HL-60 (cell line): ENCODE results near the gene R3HDM2.

Experiments
- DNase-seq, 2 experiments: peaks; one replicate each; pipeline ENCODE4 v3.0.0-alpha.2; 2010 to 2020; ENCODE audit warnings: low read depth in 1 of 2, low spot score in 1 of 2
- H3K27ac ChIP-seq: fragments of 250-450 bp; sonication (Bioruptor Pico); replicated peaks from 2 replicates; pipeline ENCODE4 v1.5.1; 2020; ENCODE audit warnings: mild to moderate bottlenecking, moderate library complexity
- H3K27me3 ChIP-seq: fragments of 250-450 bp; sonication (Bioruptor Pico); 2 replicates; pipeline ENCODE4 v1.5.1; 2021; ENCODE audit warnings: mild to moderate bottlenecking, moderate library complexity; ENCODE audit not compliant: insufficient read depth, poor library complexity, severe bottlenecking
- H3K4me3 ChIP-seq: replicated peaks from 2 replicates; pipeline ENCODE4 v1.5.1; 2011; ENCODE audit warnings: mild to moderate bottlenecking, control low read depth, low read length; ENCODE audit not compliant: insufficient read depth
- CTCF ChIP-seq: IDR thresholded peaks from one replicate; pipeline ENCODE4 v1.5.1; 2011; ENCODE audit warnings: low read length, control low read depth, inconsistent platforms; ENCODE audit not compliant: insufficient read depth
- GABPA ChIP-seq: IDR thresholded peaks from 2 replicates; pipeline ENCODE4 v1.6.1; 2012; ENCODE audit warnings: low read depth
- POLR2AphosphoS5 ChIP-seq: IDR thresholded peaks from 2 replicates; pipeline ENCODE4 v1.6.1; 2012; ENCODE audit warnings: low read depth
- SPI1 ChIP-seq: IDR thresholded peaks from 2 replicates; pipeline ENCODE4 v1.6.1; 2012; ENCODE audit warnings: low read depth, mild to moderate bottlenecking, borderline replicate concordance
- TF ChIP-seq, protein P1 (sequence below): IDR thresholded peaks from 2 replicates; pipeline ENCODE4 v1.6.1; 2012; ENCODE audit warnings: low read depth; ENCODE audit not compliant: insufficient replicate concordance

The R3HDM2 gene

DNA sequence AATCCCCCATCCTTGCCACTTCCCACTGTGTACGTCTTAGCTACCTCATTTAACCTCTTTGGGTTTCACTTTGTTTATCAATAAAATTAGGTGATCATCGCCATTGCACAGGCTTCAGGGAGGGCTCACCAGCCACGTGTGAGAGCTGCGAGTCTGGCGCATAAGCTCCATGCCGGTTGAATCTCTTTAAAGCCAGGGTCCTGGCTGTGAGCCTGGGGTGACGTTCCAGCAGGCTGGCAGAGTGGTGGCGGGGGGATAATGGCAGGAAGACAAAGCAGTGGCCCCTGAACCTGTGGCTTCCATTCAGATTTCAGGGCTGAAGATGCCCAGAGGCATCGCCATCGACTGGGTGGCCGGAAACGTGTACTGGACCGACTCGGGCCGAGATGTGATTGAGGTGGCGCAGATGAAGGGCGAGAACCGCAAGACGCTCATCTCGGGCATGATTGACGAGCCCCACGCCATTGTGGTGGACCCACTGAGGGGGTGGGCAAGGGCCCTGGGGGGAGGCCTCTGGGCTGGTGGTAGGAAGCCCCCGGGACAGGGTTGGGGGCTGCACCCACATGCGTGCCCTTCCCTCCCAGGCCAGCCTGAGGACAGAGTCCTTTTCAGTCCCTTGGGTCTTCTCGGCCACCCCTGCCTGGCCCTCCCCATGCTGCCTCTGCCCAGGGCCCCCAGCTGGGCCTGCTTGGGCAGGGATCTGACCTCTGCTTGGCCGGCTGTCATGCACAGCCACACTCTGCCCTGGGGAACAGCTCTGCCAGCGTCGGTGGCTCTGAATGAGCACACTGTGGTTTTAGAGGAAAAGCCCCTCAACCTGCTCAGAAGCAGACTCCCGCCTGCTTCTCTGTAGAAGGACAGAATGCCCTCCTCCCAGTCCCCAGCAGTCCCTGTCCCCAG lies 222.9 kb downstream of the R3HDM2 start:
- H3K27ac ChIP-seq = no peak overlapping the region
- TF ChIP-seq GABPA (no peak), SPI1 (no peak)
- no peaks in the 10 kb centered on the region for H3K27me3 ChIP-seq
- no peak overlapping the region for H3K4me3 ChIP-seq
- no peak for DNase-seq

- TF ChIP-seq, protein P1, sequence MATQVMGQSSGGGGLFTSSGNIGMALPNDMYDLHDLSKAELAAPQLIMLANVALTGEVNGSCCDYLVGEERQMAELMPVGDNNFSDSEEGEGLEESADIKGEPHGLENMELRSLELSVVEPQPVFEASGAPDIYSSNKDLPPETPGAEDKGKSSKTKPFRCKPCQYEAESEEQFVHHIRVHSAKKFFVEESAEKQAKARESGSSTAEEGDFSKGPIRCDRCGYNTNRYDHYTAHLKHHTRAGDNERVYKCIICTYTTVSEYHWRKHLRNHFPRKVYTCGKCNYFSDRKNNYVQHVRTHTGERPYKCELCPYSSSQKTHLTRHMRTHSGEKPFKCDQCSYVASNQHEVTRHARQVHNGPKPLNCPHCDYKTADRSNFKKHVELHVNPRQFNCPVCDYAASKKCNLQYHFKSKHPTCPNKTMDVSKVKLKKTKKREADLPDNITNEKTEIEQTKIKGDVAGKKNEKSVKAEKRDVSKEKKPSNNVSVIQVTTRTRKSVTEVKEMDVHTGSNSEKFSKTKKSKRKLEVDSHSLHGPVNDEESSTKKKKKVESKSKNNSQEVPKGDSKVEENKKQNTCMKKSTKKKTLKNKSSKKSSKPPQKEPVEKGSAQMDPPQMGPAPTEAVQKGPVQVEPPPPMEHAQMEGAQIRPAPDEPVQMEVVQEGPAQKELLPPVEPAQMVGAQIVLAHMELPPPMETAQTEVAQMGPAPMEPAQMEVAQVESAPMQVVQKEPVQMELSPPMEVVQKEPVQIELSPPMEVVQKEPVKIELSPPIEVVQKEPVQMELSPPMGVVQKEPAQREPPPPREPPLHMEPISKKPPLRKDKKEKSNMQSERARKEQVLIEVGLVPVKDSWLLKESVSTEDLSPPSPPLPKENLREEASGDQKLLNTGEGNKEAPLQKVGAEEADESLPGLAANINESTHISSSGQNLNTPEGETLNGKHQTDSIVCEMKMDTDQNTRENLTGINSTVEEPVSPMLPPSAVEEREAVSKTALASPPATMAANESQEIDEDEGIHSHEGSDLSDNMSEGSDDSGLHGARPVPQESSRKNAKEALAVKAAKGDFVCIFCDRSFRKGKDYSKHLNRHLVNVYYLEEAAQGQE = no peak
- no peak for TF ChIP-seq CTCF
- no peak for TF ChIP-seq GABPA
- TF ChIP-seq SPI1 = no peak
- TF ChIP-seq POLR2AphosphoS5 = no peak
- no peak for DNase-seq
- Histone ChIP-seq H3K4me3 (no peak overlapping the region), H3K27ac (no peak overlapping the region), H3K27me3 (no peaks in the 10 kb centered on the region)
Measured at GRCh38 chr12:57205931-57206330, 224.9 kb downstream of the R3HDM2 start.

- TF ChIP-seq POLR2AphosphoS5 (no peak), SPI1 (no peak), CTCF (no peak), GABPA (no peak)
- TF ChIP-seq, protein P1 = no peak
- DNase-seq = no peak
- H3K27ac ChIP-seq = no peak overlapping the region
- no peak overlapping the region for H3K4me3 ChIP-seq
- no peaks in the 10 kb centered on the region for H3K27me3 ChIP-seq
Measured at GRCh38 chr12:57205186-57205585, 225.7 kb downstream of the R3HDM2 start.

DNA sequence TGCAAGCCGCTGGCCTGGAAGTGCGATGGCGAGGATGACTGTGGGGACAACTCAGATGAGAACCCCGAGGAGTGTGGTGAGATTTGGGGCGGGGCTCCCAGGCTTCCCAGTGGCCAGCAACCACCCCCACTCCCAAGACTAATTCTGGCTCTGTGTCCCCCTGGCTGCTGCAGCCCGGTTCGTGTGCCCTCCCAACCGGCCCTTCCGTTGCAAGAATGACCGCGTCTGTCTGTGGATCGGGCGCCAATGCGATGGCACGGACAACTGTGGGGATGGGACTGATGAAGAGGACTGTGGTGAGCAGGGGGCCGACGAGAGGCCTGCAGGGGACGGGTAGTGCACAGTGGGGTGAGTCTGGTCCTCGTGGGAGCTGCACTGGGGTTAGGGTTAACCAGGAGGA lies 226.4 kb downstream of the R3HDM2 start:
- no peak overlapping the region for H3K27ac ChIP-seq
- no peaks in the 10 kb centered on the region for H3K27me3 ChIP-seq
- no peak for TF ChIP-seq SPI1
- TF ChIP-seq, protein P1 = no peak
- no peak for TF ChIP-seq CTCF
- TF ChIP-seq GABPA = no peak
- no peak for TF ChIP-seq POLR2AphosphoS5
- no peak for DNase-seq
- no peak overlapping the region for H3K4me3 ChIP-seq
